HCT116 (cell line): ENCODE data around the gene USP31. TPM values are rescaled to one million over a fixed set of nuclear protein-coding genes. Genes with fewer than 3 reads are reported as not detected.

Source experiments
- ATAC-seq: fragments of 200-7000 bp; cut with Tn5 transposase; 2 replicates; pipeline ENCODE4 v1.9.1; 2020; ENCODE audit warnings: mild to moderate bottlenecking, moderate library complexity
- BruUV-seq: library from RNA; stranded (reverse); fragments of 400-500 nt; replicated peaks from 2 replicates; lab custom pipeline; 2021; lab: Mats Ljungman, UMichigan
- CTCF ChIA-PET: fragments of 300-600 bp; sonication (Branson Sonifier 250); formaldehyde crosslinking; loops from one replicate; lab custom pipeline; 2021; ENCODE audit warnings: antibody characterized with exemption; lab: Charles Lee
- POLR2A ChIA-PET: fragments of 300-600, 350-600 bp; sonication (Branson Sonifier 250); formaldehyde crosslinking; loops from one replicate; lab custom pipeline; 2021; ENCODE audit warnings: antibody characterized with exemption; lab: Charles Lee
- RAD21 ChIA-PET, 2 experiments: fragments of 300-600 bp; sonication (Branson Sonifier 250); formaldehyde crosslinking; loops; one replicate each; lab custom pipeline; 2023; ENCODE audit warnings: low total read pairs in 2 of 2; ENCODE audit not compliant: uncharacterized antibody in 2 of 2, unreplicated experiment in 2 of 2, low non-redundant PET in 1 of 2; lab: Charles Lee
- DNase-seq: peaks from one replicate; pipeline ENCODE4 v3.0.0-alpha.2; 2010; ENCODE audit warnings: low read depth, low spot score
- H2AFZ ChIP-seq: fragments of 200-600 bp; shearing (Covaris generic), sonication (generic); 2 replicates; pipeline ENCODE4 v1.6.1; 2017; ENCODE audit warnings: low read depth, mixed run types, mixed read lengths, antibody characterized with exemption, low read length; ENCODE audit not compliant: poor library complexity, severe bottlenecking
- H3K27ac ChIP-seq: 2 replicates; pipeline ENCODE4 v1.5.1; 2012; ENCODE audit warnings: low read depth, low read length
- H3K27me3 ChIP-seq: fragments of 200-600 bp; sonication (generic); 2 replicates; pipeline ENCODE4 v1.6.1; 2016; ENCODE audit warnings: mixed run types, low read length, mixed read lengths; ENCODE audit not compliant: insufficient read depth
- H3K36me3 ChIP-seq, 2 experiments: fragments of 200-500 bp in 1 of 2; fragments of 200-600 bp in 1 of 2; sonication (Bioruptor generic) in 1 of 2; sonication (generic) in 1 of 2; 2 replicates each; pipeline versions ENCODE4 v1.5.1 to v1.6.1; 2014 to 2016; ENCODE audit warnings: low read length in 2 of 2, inconsistent platforms in 1 of 2, mixed read lengths in 1 of 2, mixed run types in 1 of 2; ENCODE audit not compliant: insufficient read depth in 2 of 2, control insufficient read depth in 1 of 2
- H3K4me1 ChIP-seq, 2 experiments: fragments of 200-600 bp in 1 of 2; sonication (generic) in 1 of 2; 2 replicates each; pipeline versions ENCODE4 v1.5.1 to v1.6.1; 2012 to 2017; ENCODE audit warnings: low read length in 2 of 2, inconsistent platforms in 1 of 2, mild to moderate bottlenecking in 1 of 2, mixed read lengths in 1 of 2, mixed run types in 1 of 2, moderate library complexity in 1 of 2; ENCODE audit not compliant: insufficient read depth in 2 of 2, control insufficient read depth in 1 of 2
- H3K4me2 ChIP-seq: fragments of 200-600 bp; sonication (generic); 2 replicates; pipeline ENCODE4 v1.6.1; 2017; ENCODE audit warnings: mixed run types, low read length, mixed read lengths
- H3K4me3 ChIP-seq, 2 experiments: fragments of 200-600 bp in 1 of 2; sonication (generic) in 1 of 2; replicated peaks in 1 of 2; 2 replicates each; pipeline ENCODE4 v1.5.1; 2011 to 2016; ENCODE audit warnings: low read length in 2 of 2, control low read depth in 1 of 2, low read depth in 1 of 2, mild to moderate bottlenecking in 1 of 2, mixed read lengths in 1 of 2, mixed run types in 1 of 2
- H3K79me2 ChIP-seq: fragments of 200-600 bp; sonication (generic); 2 replicates; pipeline ENCODE4 v1.6.1; 2017; ENCODE audit warnings: mild to moderate bottlenecking, mixed run types, low read length, moderate library complexity, mixed read lengths; ENCODE audit not compliant: insufficient read depth
- H3K9ac ChIP-seq: fragments of 200-600 bp; sonication (generic); 2 replicates; pipeline ENCODE4 v1.6.1; 2016; ENCODE audit warnings: low read length, mixed read lengths
- H3K9me2 ChIP-seq: fragments of 200-600 bp; sonication (generic), shearing (Covaris generic); 2 replicates; pipeline ENCODE4 v1.6.1; 2017; ENCODE audit warnings: mixed run types, mild to moderate bottlenecking, moderate library complexity; ENCODE audit not compliant: insufficient read depth
- H3K9me3 ChIP-seq, 2 experiments: fragments of 200-500 bp in 1 of 2; fragments of 200-600 bp in 1 of 2; sonication (Bioruptor generic) in 1 of 2; sonication (generic) in 1 of 2; 2 replicates each; pipeline ENCODE4 v1.6.1; 2014 to 2017; ENCODE audit warnings: low read length in 2 of 2, mixed read lengths in 2 of 2, inconsistent platforms in 1 of 2, low read depth in 1 of 2, mild to moderate bottlenecking in 1 of 2, mixed run types in 1 of 2, moderate library complexity in 1 of 2; ENCODE audit not compliant: control insufficient read depth in 1 of 2, insufficient read depth in 1 of 2
- H4K20me1 ChIP-seq: fragments of 200-600 bp; sonication (generic), shearing (Covaris generic); 2 replicates; pipeline ENCODE4 v1.6.1; 2017; ENCODE audit warnings: mixed run types, mild to moderate bottlenecking, moderate library complexity; ENCODE audit not compliant: insufficient read depth
- CTCF ChIP-seq, 3 experiments: fragments of 200-600 bp in 1 of 3; sonication (generic) in 1 of 3; IDR thresholded peaks in 2 of 3; conservative IDR thresholded peaks in 1 of 3; 2 replicates each; pipeline ENCODE4 v1.5.1; 2012 to 2017; ENCODE audit warnings: low read depth in 2 of 3, low read length in 2 of 3, antibody characterized with exemption in 1 of 3, borderline replicate concordance in 1 of 3, control low read depth in 1 of 3, mild to moderate bottlenecking in 1 of 3, mixed read lengths in 1 of 3, mixed run types in 1 of 3, moderate library complexity in 1 of 3; ENCODE audit not compliant: insufficient read depth in 1 of 3
- EZH2phosphoT487 ChIP-seq: fragments of 200-600 bp; IDR thresholded peaks from 2 replicates; pipeline ENCODE4 v1.6.1; 2018; ENCODE audit warnings: antibody characterized with exemption, borderline replicate concordance
- FOSL1 ChIP-seq: IDR thresholded peaks from 2 replicates; pipeline ENCODE4 v1.6.1; 2012; ENCODE audit warnings: low read depth
- JUND ChIP-seq: IDR thresholded peaks from 2 replicates; pipeline ENCODE4 v1.6.1; 2012
- POLR2AphosphoS5 ChIP-seq: IDR thresholded peaks from 2 replicates; pipeline ENCODE4 v1.6.1; 2011; ENCODE audit warnings: mild to moderate bottlenecking, low read depth, low read length, moderate library complexity
- REST ChIP-seq: IDR thresholded peaks from 2 replicates; pipeline ENCODE4 v1.6.1; 2012; ENCODE audit warnings: low read depth
- SP1 ChIP-seq: IDR thresholded peaks from 2 replicates; pipeline ENCODE4 v1.6.1; 2012; ENCODE audit warnings: low read depth
- SRF ChIP-seq: IDR thresholded peaks from 2 replicates; pipeline ENCODE4 v1.6.1; 2012; ENCODE audit warnings: low read depth
- ZNF274 ChIP-seq: fragments of 200-500 bp; sonication (Bioruptor generic); IDR thresholded peaks from 2 replicates; pipeline ENCODE4 v1.6.1; 2014; ENCODE audit warnings: mild to moderate bottlenecking, low read depth, low read length, inconsistent platforms
- intact Hi-C: fragments of 100-400 bp; cut with micrococcal nuclease; formaldehyde crosslinking; loops from 2 replicates; pipeline ENCODE4 v1.10.0; 2022
- total RNA-seq: library from RNA; stranded (reverse); gene quantifications from one replicate; pipeline ENCODE4 v1.2.1, GENCODE V29; 2021; ENCODE audit not compliant: unreplicated experiment
- TF ChIP-seq, protein P1 (sequence below): IDR thresholded peaks from 2 replicates; pipeline ENCODE4 v1.6.1; 2011; ENCODE audit warnings: mild to moderate bottlenecking, low read length, moderate library complexity; ENCODE audit not compliant: insufficient replicate concordance; ENCODE audit errors: extremely low read depth
- TF ChIP-seq, protein P2 (sequence below): IDR thresholded peaks from 2 replicates; pipeline ENCODE4 v1.6.1; 2012

USP31 gene
- total RNA-seq, 1 experiment from 2014 or later = 12.2 TPM

GRCh38 chr16:23061669-23062068 lies 87.6 kb downstream of the USP31 start:
- H4K20me1 ChIP-seq = no peaks in the 10 kb centered on the region
- DNase-seq (no peak), ATAC-seq (no peak)
- no peak overlapping the region for H3K4me3 ChIP-seq
- ChIA-PET POLR2A (no interaction called here), CTCF (no interaction called here), RAD21 (no interaction called here)
- H3K79me2 ChIP-seq = no peaks in the 10 kb centered on the region
- H3K27ac ChIP-seq = no peak overlapping the region
- TF ChIP-seq SRF = no peak
- no peak for TF ChIP-seq REST
- no peak for TF ChIP-seq SP1
- TF ChIP-seq POLR2AphosphoS5 = no peak
- TF ChIP-seq CTCF (IDR thresholded peaks at IDR 0.05 in 2 of 3, conservative IDR thresholded peaks at IDR 0.05 in 1 of 3; ENCODE audit: borderline replicate concordance in 1 of 3, insufficient read depth in 1 of 3, low read depth in 2 of 3, low read length in 2 of 3) = no peak
- TF ChIP-seq, protein P1, sequence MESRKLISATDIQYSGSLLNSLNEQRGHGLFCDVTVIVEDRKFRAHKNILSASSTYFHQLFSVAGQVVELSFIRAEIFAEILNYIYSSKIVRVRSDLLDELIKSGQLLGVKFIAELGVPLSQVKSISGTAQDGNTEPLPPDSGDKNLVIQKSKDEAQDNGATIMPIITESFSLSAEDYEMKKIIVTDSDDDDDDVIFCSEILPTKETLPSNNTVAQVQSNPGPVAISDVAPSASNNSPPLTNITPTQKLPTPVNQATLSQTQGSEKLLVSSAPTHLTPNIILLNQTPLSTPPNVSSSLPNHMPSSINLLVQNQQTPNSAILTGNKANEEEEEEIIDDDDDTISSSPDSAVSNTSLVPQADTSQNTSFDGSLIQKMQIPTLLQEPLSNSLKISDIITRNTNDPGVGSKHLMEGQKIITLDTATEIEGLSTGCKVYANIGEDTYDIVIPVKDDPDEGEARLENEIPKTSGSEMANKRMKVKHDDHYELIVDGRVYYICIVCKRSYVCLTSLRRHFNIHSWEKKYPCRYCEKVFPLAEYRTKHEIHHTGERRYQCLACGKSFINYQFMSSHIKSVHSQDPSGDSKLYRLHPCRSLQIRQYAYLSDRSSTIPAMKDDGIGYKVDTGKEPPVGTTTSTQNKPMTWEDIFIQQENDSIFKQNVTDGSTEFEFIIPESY = no peak
- TF ChIP-seq FOSL1 = no peak
- no peak for TF ChIP-seq ZNF274
- no peak for TF ChIP-seq JUND
- TF ChIP-seq EZH2phosphoT487 = no peak
- TF ChIP-seq, protein P2, sequence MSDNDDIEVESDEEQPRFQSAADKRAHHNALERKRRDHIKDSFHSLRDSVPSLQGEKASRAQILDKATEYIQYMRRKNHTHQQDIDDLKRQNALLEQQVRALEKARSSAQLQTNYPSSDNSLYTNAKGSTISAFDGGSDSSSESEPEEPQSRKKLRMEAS = no peak
- no peak overlapping the region for H3K4me2 ChIP-seq
- H3K4me1 ChIP-seq = no peaks in the 10 kb centered on the region
- no peaks in the 10 kb centered on the region for H3K36me3 ChIP-seq
- H3K27me3 ChIP-seq = peaks cover 5% of the 10 kb centered on the region; the same call in 1 of the 2 replicates
- H3K9me2 ChIP-seq = no peaks in the 10 kb centered on the region
- H2AFZ ChIP-seq = no peak overlapping the region
- H3K9me3 ChIP-seq = no peaks in the 10 kb centered on the region
- intact Hi-C loops = loop anchor here (2.0 to 5.0 kb wide), 2 partner anchors 163 to 874 kb away; no protein-coding TSS in a partner anchor
- no TSS peak for BruUV-seq
- H3K9ac ChIP-seq = no peak overlapping the region
